Parathyroid adenoma (tissue), 2 donors: ENCODE data around the gene TADA2A.

ENCODE experiments used
- H2AFZ ChIP-seq: fragments of 300-600 bp; sonication (generic); one replicate; pipeline ENCODE4 v1.7.0; 2017; ENCODE audit warnings: antibody characterized with exemption, mild to moderate bottlenecking
- H3K27ac ChIP-seq: fragments of 300-600 bp; sonication (generic); one replicate; pipeline ENCODE4 v1.7.0; 2017
- H3K27me3 ChIP-seq: fragments of 300-600 bp; sonication (generic); one replicate; pipeline ENCODE4 v1.7.0; 2017; ENCODE audit warnings: low read length; ENCODE audit not compliant: control insufficient read depth, insufficient read depth
- H3K36me3 ChIP-seq: fragments of 300-600 bp; sonication (generic); one replicate; pipeline ENCODE4 v1.7.0; 2017; ENCODE audit warnings: low read length; ENCODE audit not compliant: control insufficient read depth, insufficient read depth
- H3K4me1 ChIP-seq: fragments of 300-600 bp; sonication (generic); one replicate; pipeline ENCODE4 v1.7.0; 2017; ENCODE audit warnings: control low read depth
- H3K4me2 ChIP-seq: fragments of 300-600 bp; sonication (generic); one replicate; pipeline ENCODE4 v1.7.0; 2017; ENCODE audit warnings: low read length
- H3K4me3 ChIP-seq: fragments of 300-600 bp; sonication (generic); one replicate; pipeline ENCODE4 v1.7.0; 2017; ENCODE audit warnings: low read depth, low read length
- H3K79me2 ChIP-seq: fragments of 300-600 bp; sonication (generic); one replicate; pipeline ENCODE4 v1.7.0; 2017; ENCODE audit warnings: control low read depth
- H3K9ac ChIP-seq: fragments of 300-600 bp; sonication (generic); one replicate; pipeline ENCODE4 v1.7.0; 2017; ENCODE audit warnings: mild to moderate bottlenecking
- H3K9me3 ChIP-seq: fragments of 300-600 bp; sonication (generic); one replicate; pipeline ENCODE4 v1.7.0; 2017; ENCODE audit warnings: low read length; ENCODE audit not compliant: control insufficient read depth
- TF ChIP-seq, protein P1 (sequence below): fragments of 300-600 bp; sonication (generic); IDR thresholded peaks from one replicate; pipeline ENCODE4 v1.7.0; 2017; ENCODE audit warnings: antibody characterized with exemption, mild to moderate bottlenecking
- donor health status: primary hyperparathyroidism.

TADA2A gene

GRCh38 chr17:37388266-37388665, 18.4 kb upstream of the TADA2A start:
- TF ChIP-seq, protein P1, sequence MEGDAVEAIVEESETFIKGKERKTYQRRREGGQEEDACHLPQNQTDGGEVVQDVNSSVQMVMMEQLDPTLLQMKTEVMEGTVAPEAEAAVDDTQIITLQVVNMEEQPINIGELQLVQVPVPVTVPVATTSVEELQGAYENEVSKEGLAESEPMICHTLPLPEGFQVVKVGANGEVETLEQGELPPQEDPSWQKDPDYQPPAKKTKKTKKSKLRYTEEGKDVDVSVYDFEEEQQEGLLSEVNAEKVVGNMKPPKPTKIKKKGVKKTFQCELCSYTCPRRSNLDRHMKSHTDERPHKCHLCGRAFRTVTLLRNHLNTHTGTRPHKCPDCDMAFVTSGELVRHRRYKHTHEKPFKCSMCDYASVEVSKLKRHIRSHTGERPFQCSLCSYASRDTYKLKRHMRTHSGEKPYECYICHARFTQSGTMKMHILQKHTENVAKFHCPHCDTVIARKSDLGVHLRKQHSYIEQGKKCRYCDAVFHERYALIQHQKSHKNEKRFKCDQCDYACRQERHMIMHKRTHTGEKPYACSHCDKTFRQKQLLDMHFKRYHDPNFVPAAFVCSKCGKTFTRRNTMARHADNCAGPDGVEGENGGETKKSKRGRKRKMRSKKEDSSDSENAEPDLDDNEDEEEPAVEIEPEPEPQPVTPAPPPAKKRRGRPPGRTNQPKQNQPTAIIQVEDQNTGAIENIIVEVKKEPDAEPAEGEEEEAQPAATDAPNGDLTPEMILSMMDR: no peak
- H3K4me3 ChIP-seq: no peak overlapping the region
- H3K27me3 ChIP-seq: no peaks in the 10 kb centered on the region
- no peak overlapping the region for H3K9ac ChIP-seq
- no peaks in the 10 kb centered on the region for H3K9me3 ChIP-seq
- no peak overlapping the region for H2AFZ ChIP-seq
- H3K79me2 ChIP-seq: no peaks in the 10 kb centered on the region
- no peaks in the 10 kb centered on the region for H3K36me3 ChIP-seq
- no peak overlapping the region for H3K27ac ChIP-seq
- H3K4me1 ChIP-seq: peaks cover 9% of the 10 kb centered on the region
- no peak overlapping the region for H3K4me2 ChIP-seq

GRCh38 chr17:37389160-37389559, 17.5 kb upstream of the TADA2A start:
- peaks cover 9% of the 10 kb centered on the region for H3K4me1 ChIP-seq

DNA sequence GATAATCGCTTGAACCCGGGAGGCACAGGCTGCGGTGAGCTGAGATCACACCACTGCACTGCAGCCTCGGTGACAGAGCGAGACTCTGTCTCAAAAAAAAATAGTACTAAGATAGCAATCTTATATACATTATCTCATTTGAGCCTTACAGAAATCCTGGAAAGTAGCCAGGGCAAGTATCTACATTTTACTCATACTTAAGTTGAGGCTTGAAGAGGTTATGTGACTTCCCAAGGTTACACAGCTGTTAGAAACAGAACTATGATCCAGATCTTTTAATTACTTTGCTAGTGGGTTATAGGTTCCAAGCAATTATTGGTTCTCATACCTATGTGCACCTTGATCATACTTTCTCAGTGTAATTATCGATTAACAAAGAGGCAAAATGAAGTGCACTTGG, 15.5 kb upstream of the TADA2A start:
- H3K36me3 ChIP-seq: no peaks in the 10 kb centered on the region
- no peak overlapping the region for H3K9ac ChIP-seq
- H3K27ac ChIP-seq: no peak overlapping the region
- no peaks in the 10 kb centered on the region for H3K9me3 ChIP-seq
- no peaks in the 10 kb centered on the region for H3K79me2 ChIP-seq
- no peaks in the 10 kb centered on the region for H3K27me3 ChIP-seq
- TF ChIP-seq, protein P1: no peak
- H3K4me2 ChIP-seq: no peak overlapping the region
- H2AFZ ChIP-seq: no peak overlapping the region
- no peak overlapping the region for H3K4me3 ChIP-seq
- H3K4me1 ChIP-seq: peaks cover 9% of the 10 kb centered on the region

More at GRCh38 chr17:37389160-37389559, 17.5 kb upstream of the TADA2A start:
- H3K9ac ChIP-seq: no peak overlapping the region
- TF ChIP-seq, protein P1: no peak
- no peaks in the 10 kb centered on the region for H3K27me3 ChIP-seq
- no peak overlapping the region for H2AFZ ChIP-seq
- no peaks in the 10 kb centered on the region for H3K36me3 ChIP-seq
- no peaks in the 10 kb centered on the region for H3K9me3 ChIP-seq
- H3K4me2 ChIP-seq: no peak overlapping the region
- no peaks in the 10 kb centered on the region for H3K79me2 ChIP-seq
- H3K27ac ChIP-seq: no peak overlapping the region
- H3K4me3 ChIP-seq: no peak overlapping the region

DNA sequence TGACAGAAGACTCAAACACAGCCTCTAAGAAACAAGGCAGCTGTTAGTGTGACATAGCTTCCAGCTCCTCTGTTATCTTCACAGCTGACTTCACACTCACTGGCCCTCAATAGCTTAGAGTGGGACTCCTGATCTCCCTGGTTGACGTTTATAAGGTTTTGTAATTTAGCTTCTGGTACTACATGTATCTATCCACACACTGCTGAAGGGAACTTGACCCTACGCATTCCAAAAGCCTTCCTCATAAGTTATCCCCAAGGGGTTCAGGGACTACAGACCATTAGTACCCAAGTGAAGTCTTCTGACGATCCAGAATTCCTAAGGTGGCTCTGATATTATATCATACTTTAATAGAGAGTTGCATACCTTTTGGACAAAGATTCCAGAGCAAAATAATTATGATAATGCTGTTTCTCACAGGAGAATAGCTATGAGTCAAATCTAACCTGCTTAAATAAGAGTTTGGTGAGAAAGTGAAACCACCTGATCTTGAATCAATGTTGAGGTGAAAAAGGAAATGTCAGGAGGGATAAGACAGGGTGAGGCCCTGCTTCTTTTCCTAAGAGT, 14.6 kb upstream of the TADA2A start:
- TF ChIP-seq, protein P1: no peak
- peaks cover 9% of the 10 kb centered on the region for H3K4me1 ChIP-seq
- H3K27ac ChIP-seq: no peak overlapping the region
- H3K79me2 ChIP-seq: no peaks in the 10 kb centered on the region
- H3K4me2 ChIP-seq: no peak overlapping the region
- no peak overlapping the region for H3K4me3 ChIP-seq
- H3K9me3 ChIP-seq: no peaks in the 10 kb centered on the region
- H3K9ac ChIP-seq: no peak overlapping the region
- no peaks in the 10 kb centered on the region for H3K27me3 ChIP-seq
- H2AFZ ChIP-seq: no peak overlapping the region
- H3K36me3 ChIP-seq: no peaks in the 10 kb centered on the region

- Histone ChIP-seq H3K36me3 (no peaks in the 10 kb centered on the region), H3K4me2 (no peak overlapping the region), H3K4me1 (peaks cover 9% of the 10 kb centered on the region), H3K79me2 (no peaks in the 10 kb centered on the region), H3K9ac (no peak overlapping the region), H3K27ac (no peak overlapping the region), H3K4me3 (no peak overlapping the region), H3K27me3 (no peaks in the 10 kb centered on the region), H2AFZ (no peak overlapping the region), H3K9me3 (no peaks in the 10 kb centered on the region)
- TF ChIP-seq, protein P1: no peak
Measured at GRCh38 chr17:37393352-37393751, 13.3 kb upstream of the TADA2A start.
